DND-41 (cell line): ENCODE results near the gene GYS2.
A peak's percentile ranks its signal among the peaks of the same experiment; 100 is the strongest.

ENCODE experiments used
- ATAC-seq: fragments of 200-7000 bp; cut with Tn5 transposase; 3 replicates; pipeline ENCODE4 v1.9.1; 2021; ENCODE audit warnings: low read depth; ENCODE audit not compliant: insufficient read depth
- DNase-seq: peaks from one replicate; pipeline ENCODE4 v3.0.0-alpha.2; 2020
- H2AFZ ChIP-seq: 2 replicates; pipeline ENCODE4 v1.6.0; 2012; ENCODE audit warnings: low read depth, low read length
- H3K27ac ChIP-seq: 2 replicates; pipeline ENCODE4 v1.5.1; 2012; ENCODE audit warnings: low read length, inconsistent platforms
- H3K27me3 ChIP-seq: fragments of 200-600 bp; sonication (generic); 2 replicates; pipeline ENCODE4 v1.6.0; 2012; ENCODE audit warnings: low read length, mild to moderate bottlenecking, inconsistent platforms; ENCODE audit not compliant: insufficient read depth, poor library complexity
- H3K36me3 ChIP-seq: 2 replicates; pipeline ENCODE4 v1.5.1; 2012; ENCODE audit warnings: low read length, inconsistent platforms; ENCODE audit not compliant: insufficient read depth
- H3K4me1 ChIP-seq: 2 replicates; pipeline ENCODE4 v1.5.1; 2012; ENCODE audit warnings: mild to moderate bottlenecking, low read length; ENCODE audit not compliant: insufficient read depth
- H3K4me2 ChIP-seq: 2 replicates; pipeline ENCODE4 v1.6.0; 2012; ENCODE audit warnings: mild to moderate bottlenecking, moderate library complexity, low read length, inconsistent platforms; ENCODE audit not compliant: insufficient read depth
- H3K4me3 ChIP-seq, 2 experiments: fragments of 200-600 bp in 1 of 2; shearing (Covaris generic) in 1 of 2; 2 replicates each; pipeline ENCODE4 v1.5.1; 2012 to 2016; ENCODE audit warnings: inconsistent platforms in 2 of 2, low read length in 2 of 2, mild to moderate bottlenecking in 2 of 2, low read depth in 1 of 2, moderate library complexity in 1 of 2
- H3K79me2 ChIP-seq: 2 replicates; pipeline ENCODE4 v1.6.0; 2012; ENCODE audit warnings: low read length, inconsistent platforms; ENCODE audit not compliant: insufficient read depth
- H3K9ac ChIP-seq: 2 replicates; pipeline ENCODE4 v1.6.0; 2012; ENCODE audit warnings: low read depth, mild to moderate bottlenecking, inconsistent platforms, low read length, moderate library complexity
- H3K9me3 ChIP-seq: 2 replicates; pipeline ENCODE4 v1.5.1; 2012; ENCODE audit warnings: low read length, moderate library complexity, mild to moderate bottlenecking, inconsistent platforms; ENCODE audit not compliant: insufficient read depth, severe bottlenecking
- H4K20me1 ChIP-seq: 2 replicates; pipeline ENCODE4 v1.6.0; 2012; ENCODE audit warnings: low read length; ENCODE audit not compliant: insufficient read depth
- CTCF ChIP-seq: IDR thresholded peaks from 2 replicates; pipeline ENCODE4 v1.5.1; 2012; ENCODE audit warnings: borderline replicate concordance, low read length, moderate library complexity, mild to moderate bottlenecking; ENCODE audit not compliant: poor library complexity, severe bottlenecking; ENCODE audit errors: extremely low read depth
- EZH2 ChIP-seq: IDR thresholded peaks from 3 replicates; pipeline ENCODE4 v1.6.1; 2012; ENCODE audit warnings: borderline replicate concordance, low read depth, mild to moderate bottlenecking, moderate library complexity, low read length, inconsistent platforms; ENCODE audit not compliant: severe bottlenecking

GYS2 gene

GRCh38 chr12:21618566-21618965 lies 13.9 kb upstream of the GYS2 start:
- Histone ChIP-seq H3K4me3 (no peak overlapping the region), H3K27ac (no peak overlapping the region), H4K20me1 (no peaks in the 10 kb centered on the region), H3K79me2 (no peaks in the 10 kb centered on the region), H3K27me3 (no peaks in the 10 kb centered on the region), H3K36me3 (no peaks in the 10 kb centered on the region), H2AFZ (no peak overlapping the region), H3K9ac (no peak overlapping the region), H3K4me1 (peaks cover 26% of the 10 kb centered on the region), H3K4me2 (no peak overlapping the region), H3K9me3 (no peaks in the 10 kb centered on the region)
- ATAC-seq, result no peak
- TF ChIP-seq EZH2 (no peak), CTCF (no peak)
- no peak for DNase-seq

GRCh38 chr12:21617030-21617429 lies 12.4 kb upstream of the GYS2 start:
- Histone ChIP-seq H2AFZ (peak overlapping the region; percentile 45; the same call in 1 of the 2 replicates), H3K27ac (no peak overlapping the region), H3K79me2 (no peaks in the 10 kb centered on the region), H4K20me1 (no peaks in the 10 kb centered on the region), H3K4me2 (no peak overlapping the region), H3K36me3 (no peaks in the 10 kb centered on the region), H3K4me3 (no peak overlapping the region), H3K9ac (no peak overlapping the region), H3K27me3 (no peaks in the 10 kb centered on the region), H3K9me3 (no peaks in the 10 kb centered on the region), H3K4me1 (peaks cover 26% of the 10 kb centered on the region)
- TF ChIP-seq EZH2, result no peak
- no peak for TF ChIP-seq CTCF
- DNase-seq (no peak), ATAC-seq (no peak)

GRCh38 chr12:21615431-21615830 lies 10.8 kb upstream of the GYS2 start:
- ATAC-seq (no peak), DNase-seq (no peak)
- Histone ChIP-seq H3K4me1 (peaks cover 26% of the 10 kb centered on the region), H3K27ac (peak overlapping the region; percentile 58; the same call in 1 of the 2 replicates), H3K79me2 (no peaks in the 10 kb centered on the region), H4K20me1 (no peaks in the 10 kb centered on the region), H3K9me3 (no peaks in the 10 kb centered on the region), H3K4me2 (peak overlapping the region; percentile 47), H3K27me3 (no peaks in the 10 kb centered on the region), H3K36me3 (no peaks in the 10 kb centered on the region), H3K9ac (no peak overlapping the region), H3K4me3 (no peak overlapping the region), H2AFZ (peak overlapping the region; percentile 66)
- TF ChIP-seq CTCF, result no peak
- no peak for TF ChIP-seq EZH2

- H3K4me3 ChIP-seq, result no peak overlapping the region
These were observed 9.9 kb upstream of the GYS2 start for GRCh38 chr12:21614506-21614905.

More at GRCh38 chr12:21614506-21614905, 9.9 kb upstream of the GYS2 start:
- no peak overlapping the region for H3K9ac ChIP-seq
- H3K9me3 ChIP-seq, result no peaks in the 10 kb centered on the region
- no peaks in the 10 kb centered on the region for H4K20me1 ChIP-seq
- H3K79me2 ChIP-seq, result no peaks in the 10 kb centered on the region
- no peak for TF ChIP-seq CTCF
- TF ChIP-seq EZH2, result no peak
- peak overlapping the region; percentile 66 for H2AFZ ChIP-seq
- peaks cover 26% of the 10 kb centered on the region for H3K4me1 ChIP-seq
- no peak for DNase-seq
- H3K4me2 ChIP-seq, result peak overlapping the region; percentile 47; the same call in 1 of the 2 replicates
- H3K27ac ChIP-seq, result peak overlapping the region; percentile 58
- H3K27me3 ChIP-seq, result no peaks in the 10 kb centered on the region
- H3K36me3 ChIP-seq, result no peaks in the 10 kb centered on the region
- peak; percentile 84 for ATAC-seq
